GM12878 (cell line): ENCODE measurements around the gene DNAH1. TPM values are rescaled to one million over a fixed set of nuclear protein-coding genes. Genes with fewer than 3 reads are reported as not detected.

Experiments used
- ATAC-seq: fragments of 200-7000 bp; cut with Tn5 transposase; 3 replicates; pipeline ENCODE4 v1.9.1; 2020; ENCODE audit warnings: mild to moderate bottlenecking, moderate library complexity
- BruUV-seq: library from RNA; stranded (reverse); fragments of 400-500 nt; replicated peaks from 2 replicates; lab custom pipeline; 2021; lab: Mats Ljungman, UMichigan
- CTCF ChIA-PET: fragments of 300-600 bp; sonication (Branson Sonifier 250); formaldehyde crosslinking; extraction: SDS; loops from one replicate; lab custom pipeline; 2021; ENCODE audit warnings: inconsistent platforms; lab: Yijun Ruan, JAX
- POLR2A ChIA-PET: fragments of 350-600 bp; formaldehyde crosslinking; extraction: SDS; loops from one replicate; lab custom pipeline; 2021; ENCODE audit warnings: inconsistent platforms; lab: Charles Lee
- RAD21 ChIA-PET: fragments of 300-600 bp; sonication (Branson Sonifier 250); formaldehyde crosslinking; loops from one replicate; lab custom pipeline; 2023; ENCODE audit warnings: antibody characterized with exemption; ENCODE audit not compliant: unreplicated experiment; lab: Charles Lee
- SMC1A ChIA-PET: fragments of 300-600 bp; sonication (Branson Sonifier 250); formaldehyde crosslinking; loops from one replicate; lab custom pipeline; 2023; ENCODE audit not compliant: unreplicated experiment, uncharacterized antibody; lab: Charles Lee
- DNase-seq: peaks from one replicate; pipeline ENCODE4 v3.0.0-alpha.2; 2011; ENCODE audit warnings: low read depth, low spot score
- FAIRE-seq: peaks from 3 replicates; lab custom pipeline; 2011; peaks lifted over from hg19 to GRCh38; lab: Jason Lieb, UNC
- H2AFZ ChIP-seq: 2 replicates; pipeline ENCODE4 v1.6.0; 2011; ENCODE audit warnings: low read depth, low read length, control low read depth; ENCODE audit not compliant: control insufficient read depth
- H3K27ac ChIP-seq: 2 replicates; pipeline ENCODE4 v1.5.1; 2011; ENCODE audit warnings: control low read depth; ENCODE audit not compliant: control insufficient read depth, insufficient read depth
- H3K27me3 ChIP-seq, 2 experiments: replicated peaks in 1 of 2; 2 replicates each; pipeline versions ENCODE4 v1.6.0 to v1.6.1; 2011; ENCODE audit warnings: low read length in 1 of 2; ENCODE audit not compliant: control insufficient read depth in 2 of 2, insufficient read depth in 2 of 2
- H3K36me3 ChIP-seq, 2 experiments: 2 replicates each; pipeline ENCODE4 v1.5.1; 2011; ENCODE audit warnings: low read length in 1 of 2; ENCODE audit not compliant: control insufficient read depth in 2 of 2, insufficient read depth in 2 of 2
- H3K4me1 ChIP-seq: 2 replicates; pipeline ENCODE4 v1.6.1; 2011; ENCODE audit warnings: mild to moderate bottlenecking, low read length, moderate library complexity, mixed read lengths; ENCODE audit not compliant: control insufficient read depth, insufficient read depth
- H3K4me2 ChIP-seq: 2 replicates; pipeline ENCODE4 v1.6.0; 2011; ENCODE audit warnings: control low read depth; ENCODE audit not compliant: control insufficient read depth, insufficient read depth
- H3K4me3 ChIP-seq: fragments of 200-600 bp; sonication (generic); 2 replicates; pipeline ENCODE4 v1.5.1; 2016
- H3K79me2 ChIP-seq: 2 replicates; pipeline ENCODE4 v1.6.0; 2011; ENCODE audit warnings: low read length; ENCODE audit not compliant: control insufficient read depth, insufficient read depth
- H3K9ac ChIP-seq: 2 replicates; pipeline ENCODE4 v1.8.0; 2011; ENCODE audit warnings: low read length, control low read depth, mixed read lengths; ENCODE audit not compliant: control insufficient read depth, insufficient read depth
- H3K9me3 ChIP-seq: replicated peaks from 3 replicates; pipeline ENCODE4 v1.5.1; 2011; ENCODE audit warnings: mild to moderate bottlenecking, low read length; ENCODE audit not compliant: control insufficient read depth, insufficient read depth
- H4K20me1 ChIP-seq: 2 replicates; pipeline ENCODE4 v1.6.0; 2011; ENCODE audit not compliant: control insufficient read depth, insufficient read depth
- ESRRA ChIP-seq: IDR thresholded peaks from 2 replicates; pipeline ENCODE4 v1.6.1; 2012; ENCODE audit warnings: mild to moderate bottlenecking, low read length, improper control_type of control experiment
- PAX5 ChIP-seq: IDR thresholded peaks from 2 replicates; pipeline ENCODE4 v1.6.1; 2011; ENCODE audit warnings: low read depth, low read length, borderline replicate concordance
- POLR2A ChIP-seq: IDR thresholded peaks from 2 replicates; pipeline ENCODE4 v1.6.1; 2011; ENCODE audit warnings: low read depth, mild to moderate bottlenecking, low read length
- POLR2AphosphoS5 ChIP-seq: IDR thresholded peaks from 2 replicates; pipeline ENCODE4 v1.6.1; 2011; ENCODE audit warnings: mild to moderate bottlenecking, low read length, inconsistent platforms
- RELA ChIP-seq: fragments of 450-650 bp; IDR thresholded peaks from 2 replicates; pipeline ENCODE4 v1.8.0; 2014; ENCODE audit warnings: borderline replicate concordance; ENCODE audit not compliant: partially characterized antibody
- SRF ChIP-seq, 2 experiments: IDR thresholded peaks; 2 replicates each; pipeline ENCODE4 v1.6.1; 2011; ENCODE audit warnings: low read depth in 2 of 2, low read length in 2 of 2, mild to moderate bottlenecking in 1 of 2, moderate library complexity in 1 of 2
- WGBS: methylation state at CpG from one replicate; pipeline ENCODE4 v1.1.6; 2016; ENCODE audit warnings: low lambda C conversion rate; ENCODE audit not compliant: insufficient replicate concordance, insufficient coverage; ENCODE audit errors: missing lambda C conversion rate; 5-methylcytosine and 5-hydroxymethylcytosine counted together
- in situ Hi-C: fragments of 300-500 bp; cut with MboI; formaldehyde crosslinking; loops from 9 replicates; pipeline ENCODE4 v1.14.3; 2018; ENCODE audit warnings: mixed read lengths
- intact Hi-C: fragments of 100-400 bp; cut with micrococcal nuclease; formaldehyde crosslinking; loops from one replicate; pipeline ENCODE4 v1.14.2; 2022; ENCODE audit not compliant: unreplicated experiment
- polyA plus RNA-seq, 11 experiments: library from polyadenylated mRNA; depleted of rRNA in 4 of 11; unstranded in 6 of 11; stranded (reverse) in 5 of 11; fragments of >200 nt; fragmentation: Nextera tagmentation in 4 of 11; fragmentation: Illumina TruSeq in 1 of 11; extraction: Ambion mirVana in 4 of 11; extraction: Trizol in 1 of 11; gene quantifications; 1 replicate in 1 of 11; 2 replicates in 10 of 11; pipeline versions ENCODE4 v1.2.1 to v1.2.3, GENCODE V29; 2011 to 2016; ENCODE audit warnings: inconsistent platforms in 2 of 11, missing spikeins in 2 of 11, low read depth in 1 of 11
- total RNA-seq, 4 experiments: library from RNA; depleted of rRNA in 3 of 4; stranded (reverse); fragments of >200 nt in 3 of 4; fragmentation: Illumina TruSeq in 1 of 4; extraction: Trizol in 1 of 4; gene quantifications; 2 replicates each; pipeline versions ENCODE4 v1.2.1 to v1.2.3, GENCODE V29; 2013 to 2021
- TF ChIP-seq, protein P1 (sequence below): IDR thresholded peaks from 2 replicates; pipeline ENCODE4 v1.6.1; 2012; ENCODE audit warnings: improper control_type of control experiment, low read depth, low read length; ENCODE audit not compliant: insufficient replicate concordance
- TF ChIP-seq, protein P2 (sequence below): fragments of 450-650 bp; IDR thresholded peaks from 2 replicates; pipeline ENCODE4 v1.6.1; 2017; ENCODE audit warnings: borderline replicate concordance

DNAH1 gene
- total and polyA plus RNA-seq, 10 of the 15 experiments (the other 5 are each of a cell fraction or from before 2014, with no cell fraction given): 0.31 to 5.8 (median 2.7) TPM

DNA sequence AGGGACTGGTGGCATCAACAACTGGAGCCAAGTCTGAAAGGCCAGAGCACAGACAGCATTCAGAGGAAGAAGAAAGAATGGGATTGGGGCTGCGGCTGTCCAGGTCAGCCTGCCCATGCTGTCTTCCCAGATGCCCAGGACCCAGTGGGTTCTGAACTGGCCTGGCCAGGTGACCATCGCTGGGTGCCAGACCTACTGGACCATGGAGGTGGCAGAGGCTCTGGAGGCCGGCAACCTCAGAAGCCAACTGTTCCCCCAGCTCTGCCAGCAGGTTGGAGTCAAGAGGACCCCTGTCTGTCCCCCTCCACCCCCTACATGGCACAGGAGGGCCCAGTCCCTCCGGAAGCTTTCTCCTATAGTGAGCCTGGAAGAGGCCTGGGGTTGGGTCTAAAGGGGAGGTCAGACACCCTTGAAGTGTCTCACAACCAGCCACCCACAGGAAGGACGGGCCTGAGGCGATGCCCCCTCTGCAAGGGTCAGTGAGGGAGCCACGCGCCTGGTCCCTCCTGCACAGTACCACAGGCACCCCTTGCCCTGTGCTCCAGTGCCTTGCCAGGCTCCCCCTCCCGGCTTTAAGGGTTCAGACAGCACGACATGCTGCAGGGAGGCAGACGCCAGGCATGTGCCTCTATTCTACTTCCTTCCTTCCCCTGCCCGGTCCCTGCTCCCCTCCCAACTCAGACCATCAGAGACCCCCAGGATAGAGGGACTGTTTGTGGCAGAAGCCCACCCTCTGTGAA, 43.2 kb downstream of the DNAH1 start:
- H3K79me2 ChIP-seq: no peaks in the 10 kb centered on the region
- no peak overlapping the region for H3K9ac ChIP-seq
- H3K4me3 ChIP-seq: no peak overlapping the region
- WGBS: 79% methylated on average over 12 of the region's 12 CpGs
- ChIA-PET RAD21 (no interaction called here), CTCF (no interaction called here), POLR2A (no interaction called here), SMC1A (no interaction called here)
- H2AFZ ChIP-seq: no peak overlapping the region
- H3K9me3 ChIP-seq: no peaks in the 10 kb centered on the region
- H3K4me1 ChIP-seq: no peaks in the 10 kb centered on the region
- H4K20me1 ChIP-seq: no peaks in the 10 kb centered on the region
- TF ChIP-seq ESRRA (no peak), POLR2A (0 out of 2 replicates have a peak, but pooled peaks have one; percentile 35)
- no peaks in the 10 kb centered on the region for H3K36me3 ChIP-seq
- DNase-seq: no peak
- in situ Hi-C loops: no loop called here
- no TSS peak for BruUV-seq
- no peak overlapping the region for H3K27ac ChIP-seq
- H3K27me3 ChIP-seq: no peaks in the 10 kb centered on the region
- FAIRE-seq: no peak
- H3K4me2 ChIP-seq: no peak overlapping the region
- intact Hi-C loops: no loop called here
- no peak for ATAC-seq

DNA sequence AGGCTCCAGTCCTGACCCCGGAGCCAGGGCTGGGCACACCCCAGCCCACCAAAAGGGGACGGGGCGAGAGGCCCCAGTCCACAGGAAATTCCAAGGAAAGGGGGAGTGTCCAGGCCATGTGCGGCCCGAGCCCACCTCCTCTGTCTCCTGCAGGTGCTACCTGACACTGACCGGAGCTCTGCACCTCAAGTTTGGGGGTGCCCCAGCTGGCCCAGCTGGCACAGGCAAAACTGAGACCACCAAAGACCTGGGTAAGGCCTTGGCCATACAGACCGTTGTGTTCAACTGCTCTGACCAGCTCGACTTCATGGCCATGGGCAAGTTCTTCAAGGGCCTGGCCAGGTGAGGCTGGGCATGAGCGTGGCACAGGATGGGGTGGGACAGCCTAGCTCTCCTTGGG, 44.9 kb downstream of the DNAH1 start:
- in situ Hi-C loops (no loop called here), intact Hi-C loops (no loop called here)
- Histone ChIP-seq H3K36me3 (no peaks in the 10 kb centered on the region), H3K79me2 (no peaks in the 10 kb centered on the region), H3K4me2 (no peak overlapping the region), H3K4me3 (no peak overlapping the region), H3K9me3 (no peaks in the 10 kb centered on the region), H4K20me1 (no peaks in the 10 kb centered on the region), H2AFZ (no peak overlapping the region), H3K9ac (no peak overlapping the region), H3K27ac (no peak overlapping the region), H3K4me1 (no peaks in the 10 kb centered on the region), H3K27me3 (no peaks in the 10 kb centered on the region)
- ChIA-PET SMC1A (no interaction called here), RAD21 (no interaction called here), CTCF (interaction anchor here (0.7 kb wide), 1 partner anchor 51 kb away, joined by 3 read pairs; no protein-coding TSS in a partner anchor), POLR2A (no interaction called here)
- WGBS: 89% methylated on average over 9 of the region's 9 CpGs
- no peak for FAIRE-seq
- no peak for TF ChIP-seq PAX5
- TF ChIP-seq, protein P1, sequence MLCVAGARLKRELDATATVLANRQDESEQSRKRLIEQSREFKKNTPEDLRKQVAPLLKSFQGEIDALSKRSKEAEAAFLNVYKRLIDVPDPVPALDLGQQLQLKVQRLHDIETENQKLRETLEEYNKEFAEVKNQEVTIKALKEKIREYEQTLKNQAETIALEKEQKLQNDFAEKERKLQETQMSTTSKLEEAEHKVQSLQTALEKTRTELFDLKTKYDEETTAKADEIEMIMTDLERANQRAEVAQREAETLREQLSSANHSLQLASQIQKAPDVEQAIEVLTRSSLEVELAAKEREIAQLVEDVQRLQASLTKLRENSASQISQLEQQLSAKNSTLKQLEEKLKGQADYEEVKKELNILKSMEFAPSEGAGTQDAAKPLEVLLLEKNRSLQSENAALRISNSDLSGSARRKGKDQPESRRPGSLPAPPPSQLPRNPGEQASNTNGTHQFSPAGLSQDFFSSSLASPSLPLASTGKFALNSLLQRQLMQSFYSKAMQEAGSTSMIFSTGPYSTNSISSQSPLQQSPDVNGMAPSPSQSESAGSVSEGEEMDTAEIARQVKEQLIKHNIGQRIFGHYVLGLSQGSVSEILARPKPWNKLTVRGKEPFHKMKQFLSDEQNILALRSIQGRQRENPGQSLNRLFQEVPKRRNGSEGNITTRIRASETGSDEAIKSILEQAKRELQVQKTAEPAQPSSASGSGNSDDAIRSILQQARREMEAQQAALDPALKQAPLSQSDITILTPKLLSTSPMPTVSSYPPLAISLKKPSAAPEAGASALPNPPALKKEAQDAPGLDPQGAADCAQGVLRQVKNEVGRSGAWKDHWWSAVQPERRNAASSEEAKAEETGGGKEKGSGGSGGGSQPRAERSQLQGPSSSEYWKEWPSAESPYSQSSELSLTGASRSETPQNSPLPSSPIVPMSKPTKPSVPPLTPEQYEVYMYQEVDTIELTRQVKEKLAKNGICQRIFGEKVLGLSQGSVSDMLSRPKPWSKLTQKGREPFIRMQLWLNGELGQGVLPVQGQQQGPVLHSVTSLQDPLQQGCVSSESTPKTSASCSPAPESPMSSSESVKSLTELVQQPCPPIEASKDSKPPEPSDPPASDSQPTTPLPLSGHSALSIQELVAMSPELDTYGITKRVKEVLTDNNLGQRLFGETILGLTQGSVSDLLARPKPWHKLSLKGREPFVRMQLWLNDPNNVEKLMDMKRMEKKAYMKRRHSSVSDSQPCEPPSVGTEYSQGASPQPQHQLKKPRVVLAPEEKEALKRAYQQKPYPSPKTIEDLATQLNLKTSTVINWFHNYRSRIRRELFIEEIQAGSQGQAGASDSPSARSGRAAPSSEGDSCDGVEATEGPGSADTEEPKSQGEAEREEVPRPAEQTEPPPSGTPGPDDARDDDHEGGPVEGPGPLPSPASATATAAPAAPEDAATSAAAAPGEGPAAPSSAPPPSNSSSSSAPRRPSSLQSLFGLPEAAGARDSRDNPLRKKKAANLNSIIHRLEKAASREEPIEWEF: no peak
- TF ChIP-seq, protein P2, sequence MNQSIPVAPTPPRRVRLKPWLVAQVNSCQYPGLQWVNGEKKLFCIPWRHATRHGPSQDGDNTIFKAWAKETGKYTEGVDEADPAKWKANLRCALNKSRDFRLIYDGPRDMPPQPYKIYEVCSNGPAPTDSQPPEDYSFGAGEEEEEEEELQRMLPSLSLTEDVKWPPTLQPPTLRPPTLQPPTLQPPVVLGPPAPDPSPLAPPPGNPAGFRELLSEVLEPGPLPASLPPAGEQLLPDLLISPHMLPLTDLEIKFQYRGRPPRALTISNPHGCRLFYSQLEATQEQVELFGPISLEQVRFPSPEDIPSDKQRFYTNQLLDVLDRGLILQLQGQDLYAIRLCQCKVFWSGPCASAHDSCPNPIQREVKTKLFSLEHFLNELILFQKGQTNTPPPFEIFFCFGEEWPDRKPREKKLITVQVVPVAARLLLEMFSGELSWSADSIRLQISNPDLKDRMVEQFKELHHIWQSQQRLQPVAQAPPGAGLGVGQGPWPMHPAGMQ: no peak
- TF ChIP-seq SRF (IDR thresholded peaks at IDR 0.05; ENCODE audit: low read depth in 2 of 2, low read length in 2 of 2): no peak
- no peak for TF ChIP-seq RELA
- no peak for TF ChIP-seq POLR2AphosphoS5
- BruUV-seq: no TSS peak
- no peak for ATAC-seq
- no peak for DNase-seq
